Hepatocyte (in vitro differentiated cells): ENCODE results near the gene SDK1.

Experiments
- EZH2 ChIP-seq: fragments of 200-600 bp; sonication (generic); IDR thresholded peaks from 2 replicates; pipeline ENCODE4 v1.6.1; 2016; ENCODE audit warnings: antibody characterized with exemption, mild to moderate bottlenecking, borderline replicate concordance
- EZH2phosphoT487 ChIP-seq: fragments of 200-600 bp; sonication (generic); IDR thresholded peaks from one replicate; pipeline ENCODE4 v1.6.1; 2018; ENCODE audit warnings: antibody characterized with exemption, mild to moderate bottlenecking, low read depth, moderate library complexity; ENCODE audit not compliant: unreplicated experiment, severe bottlenecking
- TF ChIP-seq, protein P1 (sequence below): fragments of 200-600 bp; sonication (generic); IDR thresholded peaks from 2 replicates; pipeline ENCODE4 v1.5.1; 2016; ENCODE audit warnings: antibody characterized with exemption, mild to moderate bottlenecking; ENCODE audit not compliant: poor library complexity

DNA sequence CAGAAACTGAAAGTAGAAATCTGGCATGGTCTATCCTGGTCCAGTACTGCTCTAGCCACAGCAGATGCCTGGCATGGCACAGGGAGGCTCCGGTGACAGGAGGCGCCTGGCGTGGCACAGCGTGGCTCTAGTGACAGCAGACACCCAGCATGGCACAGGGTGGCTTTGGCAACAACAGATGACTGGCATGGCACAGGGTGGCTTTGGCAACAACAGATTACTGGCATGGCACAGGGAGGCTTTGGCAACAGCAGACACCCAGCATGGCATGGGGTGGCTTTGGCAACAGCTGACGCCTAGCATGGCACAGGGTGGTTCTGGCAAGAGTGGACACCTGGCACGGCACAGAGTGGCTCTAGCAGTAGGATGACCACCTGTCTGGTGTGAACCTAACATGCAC is 900.5 kb downstream of the SDK1 start:
- TF ChIP-seq, protein P1, sequence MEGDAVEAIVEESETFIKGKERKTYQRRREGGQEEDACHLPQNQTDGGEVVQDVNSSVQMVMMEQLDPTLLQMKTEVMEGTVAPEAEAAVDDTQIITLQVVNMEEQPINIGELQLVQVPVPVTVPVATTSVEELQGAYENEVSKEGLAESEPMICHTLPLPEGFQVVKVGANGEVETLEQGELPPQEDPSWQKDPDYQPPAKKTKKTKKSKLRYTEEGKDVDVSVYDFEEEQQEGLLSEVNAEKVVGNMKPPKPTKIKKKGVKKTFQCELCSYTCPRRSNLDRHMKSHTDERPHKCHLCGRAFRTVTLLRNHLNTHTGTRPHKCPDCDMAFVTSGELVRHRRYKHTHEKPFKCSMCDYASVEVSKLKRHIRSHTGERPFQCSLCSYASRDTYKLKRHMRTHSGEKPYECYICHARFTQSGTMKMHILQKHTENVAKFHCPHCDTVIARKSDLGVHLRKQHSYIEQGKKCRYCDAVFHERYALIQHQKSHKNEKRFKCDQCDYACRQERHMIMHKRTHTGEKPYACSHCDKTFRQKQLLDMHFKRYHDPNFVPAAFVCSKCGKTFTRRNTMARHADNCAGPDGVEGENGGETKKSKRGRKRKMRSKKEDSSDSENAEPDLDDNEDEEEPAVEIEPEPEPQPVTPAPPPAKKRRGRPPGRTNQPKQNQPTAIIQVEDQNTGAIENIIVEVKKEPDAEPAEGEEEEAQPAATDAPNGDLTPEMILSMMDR: no peak
- TF ChIP-seq EZH2: no peak
- no peak for TF ChIP-seq EZH2phosphoT487
